Stomach smooth muscle (tissue), 2 donors: Measurements from ENCODE around the gene SRCAP.

Source experiments
- H3K27ac ChIP-seq: one replicate; pipeline ENCODE4 v1.7.0; 2013; ENCODE audit warnings: mild to moderate bottlenecking, low read length, inconsistent platforms
- H3K27me3 ChIP-seq, 2 donors: one replicate each; pipeline ENCODE4 v1.7.0; 2013; ENCODE audit warnings: low read length in 2 of 2; ENCODE audit not compliant: insufficient read depth in 2 of 2, control insufficient read depth in 1 of 2
- H3K36me3 ChIP-seq, 2 donors: one replicate each; pipeline ENCODE4 v1.7.0; 2013; ENCODE audit warnings: low read length in 2 of 2; ENCODE audit not compliant: control insufficient read depth in 2 of 2, insufficient read depth in 2 of 2
- H3K4me1 ChIP-seq: one replicate; pipeline ENCODE4 v1.7.0; 2013; ENCODE audit warnings: low read length; ENCODE audit not compliant: control insufficient read depth, insufficient read depth
- H3K4me3 ChIP-seq, 2 donors: one replicate each; pipeline ENCODE4 v1.7.0; 2013; ENCODE audit warnings: low read length in 2 of 2
- H3K9ac ChIP-seq, 2 donors: one replicate each; pipeline ENCODE4 v1.7.0; 2013; ENCODE audit warnings: low read length in 2 of 2, mild to moderate bottlenecking in 1 of 2
- H3K9me3 ChIP-seq, 2 donors: one replicate each; pipeline ENCODE4 v1.7.0; 2013; ENCODE audit warnings: low read length in 2 of 2; ENCODE audit not compliant: control insufficient read depth in 2 of 2
- donor health status: healthy.
- donor health status: Pancreatic carcinoma.

The SRCAP gene

GRCh38 chr16:30698816-30699614 lies at the start of gene SRCAP:
TSS of gene SRCAP (plus strand) at chr16:30699171. CDS start at chr16:30700825, 1,654 bp downstream.
- Histone ChIP-seq H3K27ac (peak within 1 kb of the TSS; percentile 99), H3K4me3 (peak within 1 kb of the TSS; percentile 62 to 93), H3K9me3 (no peaks in the 10 kb centered on the region), H3K4me1 (peaks cover 24% of the 10 kb centered on the region), H3K9ac (peak within 1 kb of the TSS; percentile 94 to 99), H3K36me3 (peaks cover 14 to 19% of the 10 kb centered on the region in 2 donors), H3K27me3 (no peaks in the 10 kb centered on the region)

DNA sequence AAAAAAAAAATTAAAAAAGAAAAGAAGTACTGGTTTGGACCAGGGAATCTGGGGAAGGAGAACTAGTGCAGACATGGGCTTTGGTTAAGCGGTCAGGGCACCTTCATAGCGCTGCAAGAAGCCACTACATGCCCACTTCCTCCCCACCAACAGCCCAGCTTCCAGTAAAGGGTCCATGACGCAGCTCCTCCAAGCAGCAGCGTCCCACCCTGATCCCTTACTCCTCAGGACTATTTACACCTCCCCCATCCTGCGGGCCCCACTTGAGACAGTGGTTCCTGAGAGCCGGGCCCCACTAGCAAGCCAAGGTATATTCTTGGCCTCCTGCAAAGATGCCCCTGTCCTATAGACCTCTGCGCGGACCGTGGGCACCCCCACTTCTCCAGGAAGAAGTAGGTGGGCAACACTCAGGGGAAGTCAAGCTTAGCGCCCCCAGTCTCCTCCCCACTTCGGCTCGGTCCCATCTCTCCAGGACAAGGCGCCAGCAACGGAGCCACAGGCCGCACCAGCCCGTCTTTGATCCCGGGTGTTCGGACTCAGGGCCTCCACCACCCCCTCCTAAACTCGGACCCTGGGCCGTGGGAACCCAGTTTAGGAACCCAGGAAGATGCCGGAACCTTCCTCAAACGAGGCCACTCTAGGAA lies 49.1 kb upstream of the SRCAP start:
- peaks cover 27% of the 10 kb centered on the region for H3K4me1 ChIP-seq
- peak overlapping the region; percentile 84 to 96 for H3K4me3 ChIP-seq
- H3K9ac ChIP-seq: peak overlapping the region; percentile 80 to 89
- H3K27ac ChIP-seq: peak overlapping the region; percentile 97
- no peaks in the 10 kb centered on the region for H3K27me3 ChIP-seq
- H3K36me3 ChIP-seq: peaks cover 16 to 21% of the 10 kb centered on the region in 2 donors
- H3K9me3 ChIP-seq: no peaks in the 10 kb centered on the region

DNA sequence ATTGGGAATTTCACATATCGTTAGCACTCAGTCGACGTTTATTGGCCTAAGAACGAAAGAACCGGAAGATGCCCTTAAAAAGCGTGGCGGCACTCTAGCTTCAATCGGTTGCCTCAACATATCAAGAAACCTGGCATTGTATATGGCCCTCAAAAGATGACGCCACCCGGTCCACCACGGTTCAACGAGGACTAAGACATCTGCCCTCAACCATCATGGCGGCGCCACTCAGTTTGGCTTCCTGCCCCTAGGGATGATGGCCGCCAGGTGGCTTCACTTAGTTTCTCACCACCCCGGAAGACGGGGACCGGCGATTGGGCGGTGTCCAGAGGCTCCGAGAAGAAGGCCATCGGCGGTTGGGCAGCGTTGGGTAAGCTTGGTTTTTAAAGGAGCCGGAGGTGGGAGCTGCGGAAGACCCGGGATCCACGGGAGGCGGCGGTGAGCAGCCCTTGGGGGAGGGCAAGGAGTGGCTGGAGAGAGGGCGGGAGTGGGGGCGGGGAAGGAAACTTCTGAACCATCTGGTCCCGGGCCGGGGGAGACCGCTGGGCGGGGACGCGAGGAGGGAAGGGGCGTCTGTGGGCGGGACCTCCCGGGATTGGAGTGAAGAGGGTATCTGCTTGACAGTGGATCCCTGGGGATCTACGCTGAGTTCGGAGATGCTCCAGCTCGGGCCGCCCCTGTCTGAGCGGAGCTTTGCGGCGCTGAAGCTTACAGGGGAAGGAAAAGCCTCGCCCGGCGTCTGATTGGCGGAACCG lies 48.4 kb upstream of the SRCAP start, which contains the start of gene PRR14:
Gene PRR14 (plus strand): TSS at position 592 of the 755 bp plus-strand sequence. CDS start 686 bp downstream, outside the sequence.
- Histone ChIP-seq H3K36me3 (peaks cover 23 to 27% of the 10 kb centered on the region in 2 donors), H3K9me3 (no peaks in the 10 kb centered on the region), H3K27me3 (no peaks in the 10 kb centered on the region), H3K4me1 (peaks cover 27% of the 10 kb centered on the region), H3K9ac (peak within 1 kb of the TSS; percentile 95 to 98), H3K27ac (peak within 1 kb of the TSS; percentile 97), H3K4me3 (peak within 1 kb of the TSS; percentile 87 to 96)

- H3K27ac ChIP-seq: peak overlapping the region; percentile 97
- peak overlapping the region; percentile 95 to 98 for H3K9ac ChIP-seq
- H3K27me3 ChIP-seq: no peaks in the 10 kb centered on the region
- peak overlapping the region; percentile 87 to 96 for H3K4me3 ChIP-seq
- H3K4me1 ChIP-seq: peaks cover 27% of the 10 kb centered on the region
- no peaks in the 10 kb centered on the region for H3K9me3 ChIP-seq
- H3K36me3 ChIP-seq: peaks cover 28 to 31% of the 10 kb centered on the region in 2 donors
These were observed 47.6 kb upstream of the SRCAP start for GRCh38 chr16:30651124-30652004.

DNA sequence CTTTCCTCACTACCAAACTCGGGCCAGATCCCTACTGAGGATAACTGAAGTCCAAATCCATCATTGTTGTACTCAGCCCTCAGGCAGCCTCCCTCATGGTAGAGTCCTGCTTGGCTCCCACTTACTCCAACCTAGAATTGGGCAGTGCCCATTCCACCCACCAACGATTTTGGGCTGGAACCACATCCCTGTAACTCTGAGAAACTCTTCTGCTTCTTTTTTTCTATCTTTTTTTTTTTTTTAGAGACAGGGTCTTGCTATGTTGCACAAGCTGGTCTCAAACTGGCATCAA lies 47.0 kb upstream of the SRCAP start:
- peak overlapping the region; percentile 78 to 98 for H3K9ac ChIP-seq

DNA sequence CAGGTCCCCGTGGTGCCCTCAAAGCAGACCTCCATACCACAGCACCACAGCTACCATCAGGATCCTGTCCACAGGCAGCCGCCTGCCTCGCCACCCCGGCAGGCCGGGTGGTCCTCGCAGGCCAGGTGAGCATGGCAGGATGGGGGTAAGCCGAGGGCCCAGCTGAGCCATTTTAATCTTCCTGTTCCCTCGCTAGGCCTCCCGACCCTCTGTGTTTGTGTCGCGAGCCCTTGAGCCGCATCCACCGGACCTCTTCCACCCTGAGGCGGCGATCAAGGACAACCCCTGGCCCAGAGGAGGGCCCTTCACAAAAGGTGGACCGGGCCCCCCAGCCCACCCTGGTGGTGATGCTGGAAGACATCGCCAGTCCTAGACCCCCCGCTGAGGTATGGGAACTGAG lies 46.3 kb upstream of the SRCAP start:
- peak overlapping the region in 1 of 2 donors; percentile 96 for H3K4me3 ChIP-seq
- no peak overlapping the region for H3K27ac ChIP-seq
- peaks cover 39% of the 10 kb centered on the region for H3K4me1 ChIP-seq
- peaks cover 31% of the 10 kb centered on the region in 2 donors for H3K36me3 ChIP-seq
- peak overlapping the region in 1 of 2 donors; percentile 98 for H3K9ac ChIP-seq
- no peaks in the 10 kb centered on the region for H3K27me3 ChIP-seq
- no peaks in the 10 kb centered on the region for H3K9me3 ChIP-seq

More for the DNA sequence above, 47.0 kb upstream of the SRCAP start:
- peak overlapping the region; percentile 87 to 96 for H3K4me3 ChIP-seq
- peaks cover 31% of the 10 kb centered on the region in 2 donors for H3K36me3 ChIP-seq
- peak overlapping the region; percentile 97 for H3K27ac ChIP-seq
- H3K27me3 ChIP-seq: no peaks in the 10 kb centered on the region
- H3K9me3 ChIP-seq: no peaks in the 10 kb centered on the region
- peaks cover 32% of the 10 kb centered on the region for H3K4me1 ChIP-seq

DNA sequence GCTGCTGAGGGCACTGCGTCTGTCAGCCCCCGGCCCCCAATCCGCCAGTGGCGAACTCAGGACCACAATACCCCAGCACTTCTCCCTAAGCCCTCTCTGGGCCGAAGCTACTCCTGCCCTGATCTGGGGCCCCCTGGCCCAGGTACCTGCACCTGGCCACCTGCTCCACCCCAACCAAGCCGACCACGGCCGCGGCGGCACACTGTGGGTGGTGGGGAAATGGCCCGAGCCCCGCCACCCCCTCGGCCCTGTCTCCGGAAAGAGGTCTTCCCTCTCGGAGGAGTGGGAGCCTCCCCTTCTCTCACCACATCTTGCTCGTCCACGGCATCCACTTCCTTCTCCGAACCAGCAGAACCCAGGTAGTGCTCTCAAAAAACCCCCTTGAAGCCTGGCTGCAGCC lies 44.1 kb upstream of the SRCAP start:
- Histone ChIP-seq H3K36me3 (peaks cover 31% of the 10 kb centered on the region in 2 donors), H3K4me3 (no peak overlapping the region), H3K9me3 (no peaks in the 10 kb centered on the region), H3K27me3 (no peaks in the 10 kb centered on the region), H3K9ac (no peak overlapping the region), H3K4me1 (peaks cover 39% of the 10 kb centered on the region), H3K27ac (no peak overlapping the region)

- no peak overlapping the region for H3K4me3 ChIP-seq
- no peak overlapping the region for H3K9ac ChIP-seq
- peaks cover 31% of the 10 kb centered on the region in 2 donors for H3K36me3 ChIP-seq
- H3K9me3 ChIP-seq: no peaks in the 10 kb centered on the region
- H3K27ac ChIP-seq: peak overlapping the region; percentile 46
- peaks cover 44% of the 10 kb centered on the region for H3K4me1 ChIP-seq
- H3K27me3 ChIP-seq: no peaks in the 10 kb centered on the region
These were observed 43.1 kb upstream of the SRCAP start for GRCh38 chr16:30655815-30656347.

DNA sequence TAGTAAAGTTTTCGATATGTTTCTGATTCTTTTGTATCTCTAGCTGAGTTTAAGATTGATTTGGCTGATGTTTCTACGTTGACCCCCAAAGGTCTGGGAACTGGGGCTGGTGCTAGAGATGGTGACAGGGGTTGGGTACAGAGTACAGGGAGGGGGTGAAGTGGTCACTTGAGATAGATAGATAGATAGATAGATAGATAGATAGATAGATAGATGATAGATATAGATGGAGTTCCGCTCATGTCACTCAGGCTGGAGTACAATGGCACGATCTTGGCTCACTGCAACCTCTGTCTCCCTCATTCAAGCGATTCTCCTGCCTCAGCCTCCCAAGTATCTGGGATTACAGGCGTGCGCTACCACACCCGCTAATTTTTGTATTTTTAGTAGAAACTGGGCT lies 42.6 kb upstream of the SRCAP start:
- H3K9ac ChIP-seq: peak overlapping the region in 1 of 2 donors; percentile 61
- H3K27me3 ChIP-seq: no peaks in the 10 kb centered on the region
- peaks cover 35% of the 10 kb centered on the region in 2 donors for H3K36me3 ChIP-seq
- no peak overlapping the region for H3K4me3 ChIP-seq
- peaks cover 50% of the 10 kb centered on the region for H3K4me1 ChIP-seq
- peak overlapping the region; percentile 85 for H3K27ac ChIP-seq
- no peaks in the 10 kb centered on the region for H3K9me3 ChIP-seq
